ENCODE data around the gene RAB38. TPM values are rescaled to one million over a fixed set of nuclear protein-coding genes. Genes with fewer than 3 reads are reported as not detected.

Gene RAB38
- total RNA-seq, 1 donor from 2014 or later: not detected

GRCh38 chr11:88151709-88152265 is 23.5 kb downstream of the RAB38 start:
- H3K36me3 ChIP-seq: no peaks in the 10 kb centered on the region
- H3K9me3 ChIP-seq: no peaks in the 10 kb centered on the region
- H3K27ac ChIP-seq: no peak overlapping the region
- H3K4me1 ChIP-seq: no peaks in the 10 kb centered on the region
- TF ChIP-seq CTCF (IDR thresholded peaks at IDR 0.05): no peak
- intact Hi-C loops (cut with DNase I): no loop called here
- H3K4me3 ChIP-seq: no peak overlapping the region
- no peaks in the 10 kb centered on the region for H3K27me3 ChIP-seq
- DNase-seq (ENCODE audit: low spot score in 2 of 2): no peak

- H3K27ac ChIP-seq: no peak overlapping the region
- no peak for DNase-seq (ENCODE audit: low spot score in 2 of 2)
- no peaks in the 10 kb centered on the region for H3K9me3 ChIP-seq
- no peak overlapping the region for H3K4me3 ChIP-seq
- intact Hi-C loops (cut with DNase I): no loop called here
- TF ChIP-seq CTCF (IDR thresholded peaks at IDR 0.05): no peak
- no peaks in the 10 kb centered on the region for H3K4me1 ChIP-seq
- H3K27me3 ChIP-seq: no peaks in the 10 kb centered on the region
- no peaks in the 10 kb centered on the region for H3K36me3 ChIP-seq
Observed at GRCh38 chr11:88146106-88146505, 29.1 kb downstream of the RAB38 start.

GRCh38 chr11:88139865-88140264 is 35.4 kb downstream of the RAB38 start:
- H3K4me3 ChIP-seq: no peak overlapping the region
- no peaks in the 10 kb centered on the region for H3K9me3 ChIP-seq
- intact Hi-C loops (cut with DNase I): no loop called here
- H3K4me1 ChIP-seq: peaks cover 0 to 3% of the 10 kb centered on the region in 2 donors
- H3K27ac ChIP-seq: no peak overlapping the region
- no peak for TF ChIP-seq CTCF (IDR thresholded peaks at IDR 0.05)
- DNase-seq (ENCODE audit: low spot score in 2 of 2): no peak
- H3K27me3 ChIP-seq: no peaks in the 10 kb centered on the region
- H3K36me3 ChIP-seq: no peaks in the 10 kb centered on the region

GRCh38 chr11:88131764-88132470 is 43.3 kb downstream of the RAB38 start:
- no peaks in the 10 kb centered on the region for H3K27me3 ChIP-seq
- no peaks in the 10 kb centered on the region for H3K36me3 ChIP-seq
- H3K9me3 ChIP-seq: no peaks in the 10 kb centered on the region
- DNase-seq (ENCODE audit: low spot score in 2 of 2): no peak
- TF ChIP-seq CTCF (IDR thresholded peaks at IDR 0.05): no peak
- intact Hi-C loops (cut with DNase I): no loop called here
- H3K4me3 ChIP-seq: no peak overlapping the region
- no peak overlapping the region for H3K27ac ChIP-seq
- no peaks in the 10 kb centered on the region for H3K4me1 ChIP-seq

GRCh38 chr11:88122956-88123355 is 52.3 kb downstream of the RAB38 start:
- H3K27ac ChIP-seq: no peak overlapping the region
- no peaks in the 10 kb centered on the region for H3K4me1 ChIP-seq
- no peaks in the 10 kb centered on the region for H3K27me3 ChIP-seq
- no peak overlapping the region for H3K4me3 ChIP-seq
- TF ChIP-seq CTCF (IDR thresholded peaks at IDR 0.05): no peak
- no peaks in the 10 kb centered on the region for H3K9me3 ChIP-seq
- no peaks in the 10 kb centered on the region for H3K36me3 ChIP-seq
- no peak for DNase-seq (ENCODE audit: low spot score in 2 of 2)
- intact Hi-C loops (cut with DNase I): no loop called here

Measured in ascending aorta (tissue), 2 donors.